Endometrial microvascular endothelial cells (primary cell): Measurements from ENCODE around the gene TNS3. TPM values are rescaled to one million over a fixed set of nuclear protein-coding genes. Genes with fewer than 3 reads are reported as not detected.
"Not testable (repeated sequence)": the region's sequence is repeated elsewhere in the genome, so short reads cannot be mapped to it uniquely, and the experiment has no call there.

Experiments used
- in situ Hi-C: cut with HindIII; loops from 2 replicates; pipeline ENCODE4 v1.10.0; 2017; ENCODE audit warnings: low sequenced_read_pairs, low pct_unique_long_range_greater_than_20kb; ENCODE audit errors: inconsistent ontology term
- total RNA-seq: library from RNA; depleted of rRNA; stranded (reverse); fragments of >200 nt; gene quantifications from one replicate; pipeline ENCODE4 v1.2.3, GENCODE V29; 2015; ENCODE audit errors: inconsistent ontology term

TNS3 gene
- total RNA-seq, 1 donor from 2014 or later: 45.0 TPM

DNA sequence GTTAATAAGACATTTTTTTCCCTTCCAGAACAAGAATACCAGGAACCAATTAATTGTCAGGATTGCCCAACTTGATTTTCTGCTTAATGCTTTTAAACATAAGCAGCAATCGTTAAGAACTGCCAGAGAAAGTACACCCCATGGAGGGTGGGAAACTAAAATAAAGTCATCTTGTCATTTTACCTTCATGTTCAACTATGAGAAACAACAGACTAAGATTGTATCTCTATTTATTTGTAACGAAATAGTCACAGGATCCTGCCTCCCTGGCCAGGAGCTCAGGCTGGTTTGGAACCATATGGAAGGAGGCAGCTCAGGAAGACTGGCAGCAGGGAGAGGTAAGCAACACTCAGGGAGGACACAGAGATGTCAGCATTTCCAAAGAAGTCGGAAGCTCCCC lies 129.6 kb downstream of the TNS3 start:
- in situ Hi-C loops: no loop called here

DNA sequence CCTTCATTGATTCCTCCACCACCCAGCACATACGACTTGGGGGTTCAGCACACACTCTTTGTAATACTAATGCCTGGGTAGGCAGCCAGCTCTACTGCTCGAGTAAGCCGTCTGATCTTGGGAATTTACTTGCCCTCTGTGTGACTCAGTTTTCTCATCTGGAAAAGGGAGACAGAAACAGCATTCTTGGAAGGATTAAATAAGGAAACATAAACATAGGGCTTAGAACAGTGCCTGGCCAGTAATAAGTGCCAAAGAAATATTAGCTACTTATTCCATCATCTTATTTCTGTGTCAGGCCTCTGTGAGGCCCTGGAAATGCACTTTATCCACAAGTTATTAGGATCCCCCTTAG lies 130.1 kb downstream of the TNS3 start:
- in situ Hi-C loops: no loop called here

DNA sequence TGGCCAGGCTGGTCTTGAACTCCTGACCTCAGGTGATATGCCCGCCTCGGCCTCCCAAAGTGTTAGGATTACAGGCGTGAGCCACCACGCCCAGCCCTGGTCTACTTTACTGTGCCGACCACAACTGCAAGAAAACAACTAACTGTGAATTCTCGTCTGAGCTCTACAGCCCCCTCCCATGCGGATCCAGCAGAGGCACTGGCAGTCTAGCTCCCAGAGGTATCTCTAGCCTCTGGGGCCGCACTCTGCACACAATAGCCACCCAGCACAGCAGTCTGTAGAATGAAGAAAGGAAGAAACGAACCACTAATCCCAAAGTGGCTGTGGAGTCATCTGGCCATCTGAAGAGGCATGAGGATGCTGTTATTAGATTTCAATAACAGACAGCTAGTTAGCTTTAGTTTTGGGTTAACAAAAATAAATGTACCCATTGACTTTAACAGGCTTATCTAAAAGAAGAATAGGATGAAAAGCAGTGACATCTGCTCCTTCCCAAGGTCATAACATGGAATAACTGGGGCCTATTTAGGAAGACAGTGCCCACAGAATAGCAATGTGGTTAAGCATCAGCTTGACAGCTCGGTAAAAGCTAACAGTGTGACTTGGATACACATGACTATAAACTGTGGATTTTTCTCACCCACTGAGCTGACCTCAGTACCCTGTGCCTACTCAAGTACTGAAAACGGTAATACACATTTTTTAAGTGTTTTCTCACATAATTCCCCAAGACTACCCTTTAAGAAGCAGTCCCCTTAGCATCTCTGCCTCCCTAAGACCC lies 131.9 kb downstream of the TNS3 start:
- in situ Hi-C loops: no loop called here

DNA sequence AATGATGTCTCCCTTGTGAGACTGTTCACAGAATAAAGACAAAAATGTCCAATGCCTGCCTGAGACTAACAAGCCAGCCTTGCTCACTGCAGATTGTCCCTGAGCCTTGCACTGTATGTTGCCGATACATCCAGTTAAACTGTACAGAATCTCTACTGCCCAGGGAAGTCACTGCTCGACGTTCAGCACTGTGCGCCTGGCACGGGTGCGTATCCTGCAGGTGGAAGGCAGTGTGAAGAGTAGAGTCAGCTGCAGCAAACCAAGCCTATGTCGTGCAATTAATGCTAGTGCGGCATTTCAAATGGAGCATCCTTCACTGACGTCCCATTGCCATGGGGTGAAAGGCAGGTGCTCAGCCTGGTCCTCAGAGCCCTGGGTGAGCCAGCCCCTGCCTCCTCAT lies 132.9 kb downstream of the TNS3 start:
- in situ Hi-C loops: no loop called here

DNA sequence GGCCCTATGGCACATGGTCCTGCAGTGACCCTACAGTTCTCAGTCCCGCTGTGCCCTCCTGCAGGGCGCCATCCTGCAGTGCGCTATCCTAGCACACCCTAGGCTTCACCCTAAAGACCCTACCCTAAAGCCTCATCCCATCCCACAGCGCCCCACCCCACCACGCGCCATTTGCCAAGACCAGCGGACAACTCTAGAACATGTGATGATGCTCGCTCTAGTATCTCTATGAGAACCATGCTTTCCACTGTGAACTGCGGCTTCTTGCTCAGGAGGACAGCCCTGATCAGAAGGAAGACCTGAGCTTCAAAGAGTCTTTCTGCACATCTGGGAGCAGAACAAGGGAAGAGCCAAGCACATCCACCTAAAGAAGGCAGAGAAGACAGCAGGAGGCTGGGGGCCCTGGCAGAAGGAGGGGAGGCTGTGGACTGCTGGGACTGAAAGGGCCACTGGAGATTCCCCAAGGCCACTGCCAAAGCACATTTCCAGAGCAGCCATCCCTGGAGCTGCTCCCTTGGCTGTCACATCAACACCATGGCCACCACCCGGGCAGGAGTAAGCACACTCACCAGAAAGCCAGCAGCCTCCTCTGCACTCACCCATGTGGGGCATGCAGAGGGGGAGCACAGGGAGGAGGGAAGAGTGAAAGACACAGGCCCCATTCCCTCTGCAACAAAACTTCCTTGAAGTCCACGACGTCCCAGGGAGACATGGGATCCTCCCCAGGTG lies 134.1 kb downstream of the TNS3 start:
- in situ Hi-C loops: no loop called here

DNA sequence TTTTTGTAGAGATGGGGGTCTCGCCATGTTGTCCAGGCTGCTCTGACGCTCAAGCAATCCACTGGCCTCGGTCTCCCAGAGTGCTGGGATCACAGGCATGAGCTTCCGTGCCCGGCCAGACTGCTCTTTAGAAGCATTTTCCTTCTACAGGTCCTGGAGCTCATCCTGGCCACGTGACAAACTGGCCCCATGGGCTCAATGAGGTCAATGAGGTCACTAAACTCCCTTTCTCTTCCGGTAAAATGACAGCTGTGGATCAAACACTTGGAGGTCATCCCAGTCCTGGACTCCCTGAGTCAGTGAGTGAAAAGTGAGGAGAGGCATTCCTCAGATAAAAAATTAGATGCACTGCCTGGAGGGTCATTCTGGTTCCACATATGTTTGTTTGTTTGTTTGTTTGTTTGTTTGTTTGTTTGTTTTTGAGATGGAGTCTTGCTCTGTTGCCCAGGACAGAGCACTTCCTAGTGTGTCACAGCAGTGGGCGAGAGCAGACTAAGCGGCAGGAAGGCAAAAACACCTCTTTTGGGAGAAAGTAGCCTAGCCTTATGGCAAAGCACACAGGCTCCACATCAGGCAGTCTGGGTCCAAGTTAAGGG lies 134.9 kb downstream of the TNS3 start:
- in situ Hi-C loops: no loop called here

DNA sequence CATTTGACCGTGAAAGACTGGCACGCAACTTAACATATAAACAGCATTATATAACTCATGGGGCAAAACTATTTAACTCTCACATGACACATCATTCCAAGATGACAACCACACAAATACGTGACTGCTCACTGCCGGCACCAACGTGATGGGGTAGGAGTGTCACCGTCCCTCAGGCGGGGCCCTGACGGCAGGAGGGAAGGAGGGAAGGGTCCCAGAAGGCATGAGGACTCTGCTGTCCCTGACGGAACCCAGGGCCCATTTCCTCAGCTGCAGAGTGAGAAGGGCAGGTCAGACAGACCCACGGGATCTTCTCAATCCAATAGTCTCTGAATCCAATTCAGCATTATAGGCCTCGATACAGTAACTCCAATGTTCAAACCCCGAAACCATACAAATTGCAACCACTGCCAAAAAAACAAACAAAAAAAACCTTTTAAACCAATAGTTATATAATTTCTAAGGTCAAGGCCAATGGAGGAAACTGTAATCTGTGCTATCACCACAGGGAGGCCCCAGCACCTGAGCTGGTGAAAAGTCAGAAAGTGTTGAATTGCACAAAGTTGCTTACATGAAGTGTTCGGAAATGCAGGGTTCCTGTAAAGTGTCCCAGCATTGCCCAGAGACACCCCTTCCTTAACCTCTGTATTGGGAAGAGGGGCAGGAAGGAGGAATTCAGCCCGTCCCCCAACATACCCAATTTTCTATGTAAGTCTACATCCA lies 137.4 kb downstream of the TNS3 start:
- in situ Hi-C loops: no loop called here

DNA sequence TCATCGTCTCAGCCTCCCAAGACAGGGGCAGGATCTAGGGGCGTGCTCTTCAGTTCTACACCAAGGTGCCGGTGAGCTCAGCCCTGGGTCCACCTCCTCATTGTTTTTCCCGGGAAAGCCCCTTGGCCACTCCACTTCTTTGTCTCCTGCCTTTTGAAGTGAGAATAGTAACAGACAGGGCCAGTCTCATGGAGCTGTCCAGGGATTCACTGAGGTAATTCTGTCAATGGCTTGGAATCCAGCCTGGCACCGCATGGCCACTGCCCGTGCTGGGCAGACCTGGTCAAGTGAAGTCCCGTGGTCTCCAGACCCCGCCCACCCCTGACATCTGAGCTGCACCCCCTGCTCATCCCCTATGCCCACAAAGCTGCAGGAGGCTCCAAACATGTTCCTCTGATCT lies 138.9 kb downstream of the TNS3 start:
- in situ Hi-C loops: no loop called here

DNA sequence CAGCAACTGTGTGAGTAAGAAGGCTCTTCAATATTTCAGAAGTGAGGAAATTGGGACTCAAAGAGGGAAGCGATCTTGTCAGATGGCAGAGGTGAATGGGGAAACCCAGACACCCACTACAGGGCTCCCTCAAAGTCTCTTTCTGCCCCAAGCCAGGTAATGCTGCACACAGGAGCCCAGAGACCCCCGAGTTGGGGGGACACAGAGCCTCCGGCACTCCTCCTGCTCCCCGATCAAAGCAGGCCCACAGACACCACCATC lies 139.4 kb downstream of the TNS3 start:
- in situ Hi-C loops: no loop called here

DNA sequence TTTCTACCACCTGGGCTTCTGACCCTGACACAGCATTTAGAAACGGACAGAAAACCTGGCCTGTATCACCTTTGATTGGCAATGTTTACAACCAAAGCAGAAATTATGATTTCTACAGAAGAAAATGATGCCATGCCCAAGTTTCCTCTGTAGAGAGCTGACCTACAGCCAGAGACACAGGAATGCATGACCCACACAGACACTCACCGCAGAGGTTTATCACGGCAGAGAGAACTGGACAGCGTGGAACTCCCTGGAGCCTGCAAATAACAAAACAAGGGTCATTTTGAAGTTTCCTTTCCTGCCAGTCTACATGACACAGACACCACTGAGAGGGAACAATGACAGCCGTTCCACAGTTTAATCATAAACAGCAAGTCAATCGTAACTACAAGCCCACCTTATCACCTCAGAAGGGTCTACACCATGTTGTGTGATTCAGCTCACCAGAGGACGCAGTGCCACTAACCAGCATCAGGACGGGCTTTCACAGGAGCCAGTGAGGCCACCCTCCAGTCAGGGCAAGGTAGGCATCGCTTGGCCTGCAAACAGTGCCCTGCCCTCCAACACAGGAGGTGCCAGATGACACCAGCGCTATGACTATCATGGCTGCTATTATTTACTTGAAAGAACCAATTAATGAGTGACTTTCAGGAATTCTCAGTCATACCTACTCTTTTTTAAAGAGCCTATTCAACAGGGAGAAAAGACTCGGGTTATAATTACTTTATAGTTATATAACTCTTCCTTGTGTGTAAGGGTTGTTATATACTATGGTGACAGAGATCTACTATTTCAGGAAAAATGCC lies 139.9 kb downstream of the TNS3 start:
- in situ Hi-C loops: no loop called here

DNA sequence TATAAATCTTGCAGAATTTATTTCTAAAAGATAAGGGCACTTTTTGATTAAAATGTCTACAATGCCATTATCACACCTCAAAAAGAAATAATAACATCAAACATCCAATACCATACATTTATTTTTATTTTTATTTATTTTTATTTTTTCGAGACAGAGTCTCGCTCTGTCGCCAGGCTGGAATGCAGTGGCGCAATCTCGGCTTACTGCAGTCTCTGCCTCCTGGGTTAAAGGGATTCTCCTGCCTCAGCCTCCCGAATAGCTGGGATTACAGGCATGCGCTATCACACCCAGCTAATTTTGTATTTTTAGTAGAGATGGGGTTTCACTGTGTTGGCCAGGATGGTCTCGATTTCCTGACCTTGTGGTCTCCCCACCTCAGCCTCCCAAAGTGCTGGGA lies 140.9 kb downstream of the TNS3 start:
- in situ Hi-C loops: not testable (repeated sequence)

DNA sequence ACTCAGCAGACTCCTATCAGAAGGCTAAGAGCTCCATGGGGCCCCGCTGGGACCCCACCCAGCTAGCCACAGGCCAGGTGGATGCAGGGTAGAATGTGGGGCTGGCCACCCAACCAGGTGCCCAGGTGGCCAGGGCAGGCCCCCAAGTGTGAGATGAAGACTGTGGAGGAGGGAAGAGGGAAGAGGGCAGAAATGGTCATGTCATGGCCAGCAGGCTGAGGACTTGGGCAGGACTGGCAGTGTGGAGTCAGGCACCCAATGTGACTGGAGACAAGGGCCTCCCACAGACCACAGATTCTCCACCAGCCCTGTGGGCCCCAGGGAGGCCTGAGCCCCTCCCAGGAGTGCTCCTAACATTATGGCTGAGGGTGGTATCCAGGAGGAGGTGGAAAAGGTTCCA lies 141.6 kb downstream of the TNS3 start:
- in situ Hi-C loops: no loop called here

DNA sequence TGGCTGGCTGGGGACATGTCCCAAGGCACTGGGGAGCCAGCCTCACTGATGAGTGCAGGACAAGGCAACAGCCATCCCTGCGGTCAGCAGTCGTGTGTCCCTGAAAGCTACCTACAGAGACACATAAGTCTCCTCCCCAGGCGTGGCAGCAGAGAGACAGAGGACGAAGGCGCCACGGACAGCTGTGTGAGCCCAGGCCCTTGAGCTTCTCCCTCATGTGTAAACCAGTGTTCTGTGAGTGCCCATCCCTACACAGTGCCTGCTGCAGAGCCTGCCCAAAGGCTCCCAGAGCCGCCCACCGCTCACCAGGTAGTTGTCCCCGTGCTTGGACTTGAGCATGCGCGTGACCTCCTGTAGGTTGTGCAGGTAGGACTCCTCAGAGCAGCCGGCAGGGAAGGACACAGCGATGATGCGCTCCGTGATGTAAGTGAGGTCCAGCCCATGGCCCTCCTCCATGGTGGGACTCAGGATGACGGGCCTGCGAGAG lies 142.7 kb downstream of the TNS3 start:
- in situ Hi-C loops: no loop called here

DNA sequence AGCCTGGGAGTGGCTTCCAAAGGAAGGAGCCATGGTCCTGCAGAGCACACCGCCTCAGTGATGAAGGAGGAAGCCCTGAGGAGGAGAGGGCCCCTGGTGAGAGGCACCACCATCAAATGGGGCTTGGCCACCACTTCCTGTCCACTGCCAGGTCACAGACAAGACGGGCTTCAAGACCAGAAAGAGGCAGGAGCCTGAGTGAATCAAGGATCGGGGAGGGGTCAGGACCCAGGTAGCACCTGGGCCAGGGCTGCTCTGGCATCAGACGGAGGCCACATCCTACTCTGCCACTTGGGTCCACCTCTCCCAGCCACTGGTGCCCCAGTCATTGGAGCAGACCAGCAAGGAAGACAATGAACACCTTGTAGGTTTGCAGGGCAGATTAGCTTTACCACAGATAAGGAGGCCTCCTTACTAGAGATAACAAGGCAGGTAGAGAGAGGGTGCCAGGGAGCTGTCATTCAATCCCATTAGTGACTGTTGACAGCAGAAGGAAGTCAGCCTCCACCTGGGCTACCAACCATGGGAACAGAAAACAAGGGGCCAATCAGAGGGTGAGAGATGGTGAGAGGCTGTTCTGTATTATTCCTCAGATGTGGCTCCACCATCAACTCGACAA lies 143.4 kb downstream of the TNS3 start:
- in situ Hi-C loops: no loop called here

DNA sequence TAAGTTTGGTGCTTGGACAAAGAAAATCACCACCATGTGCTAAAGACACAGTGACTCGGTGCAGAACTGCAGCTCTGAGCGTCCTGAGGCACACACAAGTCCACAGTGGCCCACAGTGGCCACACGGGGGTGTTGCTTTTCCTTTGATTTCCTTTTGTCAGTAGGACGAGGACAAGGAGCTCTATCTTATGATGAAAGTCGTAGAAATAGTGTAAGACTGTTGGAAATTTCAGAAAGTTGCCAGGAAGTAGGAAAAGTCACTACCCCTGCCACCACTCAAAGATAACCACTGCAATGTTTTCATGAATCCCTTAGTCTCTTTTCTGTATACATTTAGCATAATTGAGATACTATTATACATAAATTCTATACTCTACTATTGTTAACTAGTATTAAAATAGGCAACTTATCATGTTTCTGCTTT lies 146.0 kb downstream of the TNS3 start:
- in situ Hi-C loops: no loop called here

DNA sequence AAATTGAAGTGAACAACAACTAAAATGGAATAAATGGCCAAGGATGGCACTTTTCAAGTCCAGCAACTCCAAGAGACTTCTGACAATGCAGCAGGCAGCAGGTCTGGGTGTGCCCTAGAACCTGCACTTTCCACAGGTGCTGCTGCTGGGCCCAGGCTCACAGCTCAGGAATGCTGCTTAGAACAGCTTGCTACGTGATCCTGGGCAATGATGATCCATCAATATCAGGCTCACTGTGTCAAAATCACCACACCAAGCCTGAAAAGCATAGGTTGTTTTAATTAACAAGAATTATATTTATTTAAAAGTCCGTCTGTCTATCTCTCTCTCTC lies 148.4 kb downstream of the TNS3 start:
- in situ Hi-C loops: no loop called here

DNA sequence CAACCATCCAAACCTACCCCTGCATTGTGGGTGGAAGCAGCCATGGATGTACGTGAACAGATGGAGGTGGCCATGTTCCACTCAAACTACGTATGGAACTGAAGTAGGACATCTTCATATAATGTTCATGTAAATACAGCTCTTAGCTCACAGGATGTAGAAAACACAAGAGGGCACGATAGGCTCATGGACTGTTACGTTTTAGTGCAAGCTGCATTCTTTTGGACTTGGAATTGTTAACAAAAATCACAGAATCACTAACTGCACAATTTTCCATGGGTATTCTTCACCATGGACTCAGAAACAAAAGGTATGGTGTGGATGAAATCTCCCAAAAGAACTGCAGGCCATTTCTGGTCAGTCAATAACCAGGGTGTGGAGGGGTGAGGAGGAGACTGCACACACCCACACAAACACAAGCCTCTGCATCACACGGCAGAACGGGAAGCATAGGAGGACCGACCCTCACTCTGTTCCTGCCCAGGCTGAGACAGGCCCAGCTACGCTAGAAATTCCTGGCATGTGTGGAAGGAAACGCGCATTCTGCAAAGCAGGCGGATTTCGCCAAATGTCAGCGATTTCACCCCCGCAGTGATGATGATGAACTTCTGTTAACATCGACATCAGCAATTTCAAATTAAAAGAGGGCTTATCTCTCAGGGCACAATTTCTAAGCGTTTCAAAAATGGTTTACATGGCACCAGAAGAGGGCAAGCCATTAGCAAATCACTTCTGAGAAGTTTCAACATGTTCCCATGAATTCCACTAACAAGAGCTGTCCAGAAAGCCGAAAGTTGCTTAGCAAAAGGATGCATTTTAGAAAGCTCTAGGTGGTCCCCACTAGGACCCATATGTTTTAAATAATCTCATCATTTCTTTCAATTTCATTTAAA lies 149.0 kb downstream of the TNS3 start:
- in situ Hi-C loops: no loop called here

DNA sequence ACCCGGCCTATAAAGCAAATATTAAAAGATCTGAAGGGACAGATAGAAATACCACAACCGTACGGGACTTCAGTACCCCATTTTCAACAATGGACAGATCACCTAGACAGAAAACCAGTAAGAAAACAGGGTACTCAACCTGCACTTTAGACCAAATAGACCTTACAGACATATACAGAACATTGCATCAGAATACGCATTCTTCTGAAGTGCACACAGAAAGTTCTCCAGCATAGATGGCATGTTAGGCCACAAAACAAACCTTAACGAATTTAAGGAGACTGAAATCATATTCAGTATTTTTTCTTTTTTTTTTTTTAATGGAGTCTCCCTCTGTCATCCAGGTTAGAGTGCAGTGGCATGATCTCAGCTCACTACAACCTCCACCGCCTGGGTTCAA lies 151.5 kb downstream of the TNS3 start:
- in situ Hi-C loops: no loop called here
